ENCODE data around the gene DPP10.
"Not testable (repeated sequence)": the region's sequence is repeated elsewhere in the genome, so short reads cannot be mapped to it uniquely, and the experiment has no call there.

The DPP10 gene

DNA sequence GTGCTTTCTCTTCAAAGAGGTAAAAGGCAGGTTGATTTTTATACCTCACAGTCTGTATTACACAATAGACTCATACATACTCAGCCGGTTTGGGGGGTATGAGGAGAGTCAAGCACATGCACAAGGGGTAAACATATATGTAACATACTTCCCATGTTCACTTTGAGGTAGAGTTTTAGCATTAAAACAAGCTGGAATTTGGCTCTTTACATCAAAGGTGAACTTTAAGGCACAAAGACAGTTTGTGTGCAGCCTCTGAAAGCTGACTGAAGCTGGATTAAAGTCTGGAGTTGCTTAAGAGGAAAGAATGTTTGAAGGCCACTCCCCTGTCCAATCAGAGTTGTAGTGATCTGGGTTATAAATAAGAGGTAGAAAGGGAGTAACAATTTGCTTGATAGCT is 282.0 kb downstream of the DPP10 start:
- TF ChIP-seq, protein P1, sequence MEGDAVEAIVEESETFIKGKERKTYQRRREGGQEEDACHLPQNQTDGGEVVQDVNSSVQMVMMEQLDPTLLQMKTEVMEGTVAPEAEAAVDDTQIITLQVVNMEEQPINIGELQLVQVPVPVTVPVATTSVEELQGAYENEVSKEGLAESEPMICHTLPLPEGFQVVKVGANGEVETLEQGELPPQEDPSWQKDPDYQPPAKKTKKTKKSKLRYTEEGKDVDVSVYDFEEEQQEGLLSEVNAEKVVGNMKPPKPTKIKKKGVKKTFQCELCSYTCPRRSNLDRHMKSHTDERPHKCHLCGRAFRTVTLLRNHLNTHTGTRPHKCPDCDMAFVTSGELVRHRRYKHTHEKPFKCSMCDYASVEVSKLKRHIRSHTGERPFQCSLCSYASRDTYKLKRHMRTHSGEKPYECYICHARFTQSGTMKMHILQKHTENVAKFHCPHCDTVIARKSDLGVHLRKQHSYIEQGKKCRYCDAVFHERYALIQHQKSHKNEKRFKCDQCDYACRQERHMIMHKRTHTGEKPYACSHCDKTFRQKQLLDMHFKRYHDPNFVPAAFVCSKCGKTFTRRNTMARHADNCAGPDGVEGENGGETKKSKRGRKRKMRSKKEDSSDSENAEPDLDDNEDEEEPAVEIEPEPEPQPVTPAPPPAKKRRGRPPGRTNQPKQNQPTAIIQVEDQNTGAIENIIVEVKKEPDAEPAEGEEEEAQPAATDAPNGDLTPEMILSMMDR (IDR thresholded peaks at IDR 0.05; ENCODE audit: low read depth, low read length, missing control alignments): no peak
- no peak for DNase-seq (ENCODE audit: low read depth)
- no peak overlapping the region for H3K4me3 ChIP-seq (ENCODE audit: low read depth, low read length)

DNA sequence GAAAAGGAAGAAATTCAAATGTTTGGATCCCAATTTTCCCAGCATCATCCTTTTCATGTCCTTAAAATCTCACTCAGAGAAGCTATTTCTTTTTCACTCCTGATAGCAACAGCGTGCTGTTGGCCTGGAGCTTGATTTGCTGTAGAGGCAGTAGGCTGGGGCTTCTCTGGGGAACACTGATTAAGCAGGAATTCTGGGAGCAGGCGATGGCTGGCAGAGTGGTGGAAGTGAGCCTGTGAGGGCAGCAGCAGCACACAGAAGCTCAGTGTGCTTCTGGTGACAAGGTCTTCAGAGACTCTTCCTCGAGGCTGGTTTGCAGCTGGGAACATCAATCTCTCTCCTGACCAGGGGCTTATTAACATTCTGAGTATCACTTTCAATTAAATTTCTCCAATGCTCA is 284.6 kb downstream of the DPP10 start:
- DNase-seq (ENCODE audit: low read depth): no peak
- TF ChIP-seq, protein P1 (IDR thresholded peaks at IDR 0.05; ENCODE audit: low read depth, low read length, missing control alignments): no peak
- no peak overlapping the region for H3K4me3 ChIP-seq (ENCODE audit: low read depth, low read length)

DNA sequence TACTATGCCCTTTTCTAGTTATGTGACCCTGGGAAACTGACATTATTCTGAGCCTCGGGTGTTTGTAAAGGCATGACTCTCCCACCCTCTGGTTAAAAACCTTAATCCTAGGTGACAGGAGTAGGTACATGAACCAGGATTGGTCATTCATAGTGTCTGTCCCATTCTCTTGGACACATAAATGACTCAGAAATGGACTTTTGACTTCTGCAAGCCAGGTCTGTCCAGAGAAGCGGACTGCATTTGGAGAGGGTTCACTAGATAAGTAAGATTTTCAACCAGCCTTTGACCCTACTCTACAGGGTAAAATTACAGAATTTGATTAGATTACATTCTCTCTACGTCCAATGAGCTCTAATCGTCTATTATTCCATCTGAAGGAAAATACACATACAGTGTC is 285.9 kb downstream of the DPP10 start:
- DNase-seq (ENCODE audit: low read depth): no peak
- TF ChIP-seq, protein P1 (IDR thresholded peaks at IDR 0.05; ENCODE audit: low read depth, low read length, missing control alignments): no peak
- H3K4me3 ChIP-seq (ENCODE audit: low read depth, low read length): no peak overlapping the region

DNA sequence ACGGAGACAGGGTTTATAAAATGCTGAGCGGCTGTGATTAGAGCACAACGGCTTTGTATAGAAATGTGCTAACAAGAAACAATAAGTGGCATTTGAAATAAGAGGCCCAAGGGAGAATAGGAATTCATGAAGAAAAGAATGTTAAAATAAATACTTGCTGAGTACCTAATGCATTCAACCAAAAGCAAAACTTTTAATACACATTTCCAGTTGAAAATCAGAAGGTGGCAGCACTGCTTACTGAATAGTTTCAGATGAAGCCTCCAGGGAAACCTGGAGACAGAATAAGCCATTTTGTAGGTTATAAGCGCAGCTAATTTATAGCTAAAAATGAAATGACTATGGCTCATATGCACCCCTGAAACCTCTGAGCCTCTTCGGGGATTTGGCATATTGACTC is 286.6 kb downstream of the DPP10 start:
- no peak overlapping the region for H3K4me3 ChIP-seq (ENCODE audit: low read depth, low read length)
- DNase-seq (ENCODE audit: low read depth): no peak
- TF ChIP-seq, protein P1 (IDR thresholded peaks at IDR 0.05; ENCODE audit: low read depth, low read length, missing control alignments): no peak

DNA sequence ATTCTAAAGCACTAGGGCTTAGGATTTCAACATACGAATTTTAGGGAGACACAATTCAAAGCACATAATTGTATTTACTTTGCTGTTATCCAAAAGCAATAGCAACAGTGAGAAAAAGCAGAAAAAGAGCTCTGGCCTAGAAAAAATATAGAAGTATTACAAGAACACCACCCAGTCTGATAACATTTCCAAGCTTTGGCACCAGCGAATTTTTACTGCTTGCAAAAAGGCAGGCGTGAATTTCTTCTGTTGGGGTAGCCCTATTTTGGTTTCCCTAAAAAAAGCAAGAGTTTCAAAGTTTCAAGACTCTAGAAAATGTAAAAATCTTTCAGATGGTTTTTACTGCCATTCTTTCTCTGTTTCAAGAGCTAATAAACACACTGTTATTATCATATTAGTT is 292.7 kb downstream of the DPP10 start:
- DNase-seq (ENCODE audit: low read depth): no peak
- TF ChIP-seq, protein P1 (IDR thresholded peaks at IDR 0.05; ENCODE audit: low read depth, low read length, missing control alignments): no peak
- H3K4me3 ChIP-seq (ENCODE audit: low read depth, low read length): no peak overlapping the region

DNA sequence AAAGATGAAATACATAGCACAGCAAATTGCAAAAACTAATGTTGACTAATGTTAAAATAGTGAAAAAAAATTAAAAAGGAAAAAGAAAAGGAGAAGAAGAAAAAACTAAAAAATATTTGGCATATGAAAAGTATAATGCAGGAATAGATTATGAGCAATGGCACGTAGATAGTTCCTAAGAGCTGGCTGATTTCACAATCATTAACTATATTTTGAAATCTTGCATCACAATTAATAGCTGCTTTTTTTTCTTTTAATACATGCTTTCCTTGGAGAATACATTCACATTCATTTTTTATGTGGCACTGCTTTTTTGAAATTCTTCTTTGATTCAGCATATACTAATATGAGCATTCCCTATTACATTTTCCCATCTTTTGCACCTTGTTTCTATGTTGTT is 299.8 kb downstream of the DPP10 start:
- DNase-seq (ENCODE audit: low read depth): no peak
- H3K4me3 ChIP-seq (ENCODE audit: low read depth, low read length): no peak overlapping the region
- TF ChIP-seq, protein P1 (IDR thresholded peaks at IDR 0.05; ENCODE audit: low read depth, low read length, missing control alignments): no peak

DNA sequence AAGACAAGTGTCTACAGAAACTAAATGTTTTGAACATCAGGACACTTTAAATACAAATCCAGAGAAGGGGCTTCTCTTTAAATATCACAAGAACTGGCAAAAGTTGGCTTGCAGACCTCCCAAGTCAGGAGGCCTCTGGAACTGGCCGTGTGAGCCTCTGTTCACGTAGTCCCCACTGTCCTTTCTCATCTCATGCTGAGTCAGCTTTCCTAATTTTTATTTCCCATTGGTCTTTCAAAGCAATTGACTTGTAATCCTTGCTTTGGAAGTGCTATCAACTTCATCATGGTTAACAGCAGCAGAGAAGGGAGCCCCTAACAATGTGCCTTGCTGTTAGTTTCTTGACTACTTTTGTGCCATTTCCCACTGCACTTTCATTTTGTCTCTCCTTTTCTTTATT is 303.3 kb downstream of the DPP10 start:
- TF ChIP-seq, protein P1 (IDR thresholded peaks at IDR 0.05; ENCODE audit: low read depth, low read length, missing control alignments): no peak
- no peak for DNase-seq (ENCODE audit: low read depth)
- no peak overlapping the region for H3K4me3 ChIP-seq (ENCODE audit: low read depth, low read length)

DNA sequence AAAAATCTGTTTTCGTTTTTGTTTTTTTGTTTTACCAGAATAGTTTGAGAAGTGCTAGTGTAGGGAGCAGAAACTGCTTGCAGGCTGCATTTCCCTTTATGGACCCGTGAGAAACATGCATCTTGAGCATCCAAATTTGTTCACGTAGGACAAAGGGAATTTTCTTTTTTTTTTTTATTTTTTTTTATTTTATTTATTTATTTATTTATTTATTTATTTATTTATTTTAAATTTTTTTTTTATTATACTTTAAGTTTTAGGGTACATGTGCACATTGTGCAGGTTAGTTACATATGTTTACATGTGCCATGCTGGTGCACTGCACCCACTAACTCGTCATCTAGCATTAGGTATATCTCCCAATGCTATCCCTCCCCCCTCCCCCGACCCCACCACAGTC is 305.7 kb downstream of the DPP10 start:
- not testable (repeated sequence) for DNase-seq (ENCODE audit: low read depth); H3K4me3 ChIP-seq (ENCODE audit: low read depth, low read length)
